Right ventricle myocardium superior (tissue), 1 donor: ENCODE data around the gene SERPINE1. TPM values are rescaled to one million over a fixed set of nuclear protein-coding genes. Genes with fewer than 3 reads are reported as not detected.

Experiments used
- ATAC-seq: fragments of 200-7000 bp; cut with Tn5 transposase; one replicate; pipeline ENCODE4 v1.9.1; 2020; ENCODE audit warnings: mild to moderate bottlenecking; ENCODE audit not compliant: poor library complexity
- DNase-seq: peaks from one replicate; pipeline ENCODE4 v3.0.0-alpha.2; 2020
- intact Hi-C: fragments of 100-400 bp; cut with DNase I; formaldehyde crosslinking; loops from one replicate; pipeline ENCODE4 v1.11.2; 2022
- microRNA-seq: library from miRNA; unstranded; fragments of <30 nt; microRNA quantifications from one replicate; pipeline ENCODE4 v1.2.0, GENCODE V29; 2020
- total RNA-seq: library from RNA; stranded (reverse); fragmentation: NEBNext Ultra II Directional; extraction: Animal tissue kit (Norgen Biotek cat#: 25700); gene quantifications from one replicate; pipeline ENCODE4 v1.2.1, GENCODE V29; 2021
- donor health status: DM: no; HTN: yes; CAD: no; lungs with severe emphysema.

The SERPINE1 gene
- total RNA-seq, 1 donor from 2014 or later, result 1.6 TPM

DNA sequence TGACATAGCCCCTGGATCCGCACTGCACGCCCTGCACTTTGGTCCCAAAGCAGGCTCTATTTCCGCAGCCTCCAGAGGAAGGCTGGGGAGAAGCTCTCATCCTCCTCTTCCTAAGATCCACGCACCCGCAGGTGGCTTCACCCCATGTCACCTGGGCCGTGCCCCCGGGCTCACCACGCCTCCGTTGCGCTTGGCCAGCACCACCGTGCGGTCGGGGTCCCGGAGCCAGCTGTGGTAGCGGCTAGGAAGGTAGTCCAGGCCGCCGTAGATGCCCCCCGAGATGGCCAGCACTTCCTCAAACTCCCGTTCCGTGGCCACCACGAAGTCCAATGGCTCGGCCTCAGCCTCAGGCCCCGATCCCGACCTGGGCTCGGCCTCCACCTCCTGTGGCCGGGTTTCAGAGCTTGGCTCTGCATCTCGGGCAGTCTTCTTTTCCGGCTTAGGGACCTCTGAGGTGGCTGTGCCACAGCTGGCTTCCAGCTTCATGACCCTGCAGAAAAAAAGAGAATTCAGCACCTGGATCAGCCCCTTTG lies 47.5 kb downstream of the SERPINE1 start:
- intact Hi-C loops, result no loop called here
- no peak for ATAC-seq

GRCh38 chr7:101175664-101176063 lies 48.8 kb downstream of the SERPINE1 start:
- no peak for DNase-seq
- intact Hi-C loops, result no loop called here
- ATAC-seq, result no peak

More for the DNA sequence above, 47.5 kb downstream of the SERPINE1 start:
- DNase-seq, result no peak

GRCh38 chr7:101177644-101178043 lies 50.7 kb downstream of the SERPINE1 start:
- DNase-seq (no peak), ATAC-seq (no peak)
- intact Hi-C loops, result no loop called here

- no peak for DNase-seq
- ATAC-seq, result no peak
- intact Hi-C loops, result no loop called here
These were observed 52.2 kb downstream of the SERPINE1 start for GRCh38 chr7:101179117-101179516.

GRCh38 chr7:101179713-101180112 lies 52.8 kb downstream of the SERPINE1 start:
- ATAC-seq, result no peak
- intact Hi-C loops, result no loop called here
- no peak for DNase-seq

DNA sequence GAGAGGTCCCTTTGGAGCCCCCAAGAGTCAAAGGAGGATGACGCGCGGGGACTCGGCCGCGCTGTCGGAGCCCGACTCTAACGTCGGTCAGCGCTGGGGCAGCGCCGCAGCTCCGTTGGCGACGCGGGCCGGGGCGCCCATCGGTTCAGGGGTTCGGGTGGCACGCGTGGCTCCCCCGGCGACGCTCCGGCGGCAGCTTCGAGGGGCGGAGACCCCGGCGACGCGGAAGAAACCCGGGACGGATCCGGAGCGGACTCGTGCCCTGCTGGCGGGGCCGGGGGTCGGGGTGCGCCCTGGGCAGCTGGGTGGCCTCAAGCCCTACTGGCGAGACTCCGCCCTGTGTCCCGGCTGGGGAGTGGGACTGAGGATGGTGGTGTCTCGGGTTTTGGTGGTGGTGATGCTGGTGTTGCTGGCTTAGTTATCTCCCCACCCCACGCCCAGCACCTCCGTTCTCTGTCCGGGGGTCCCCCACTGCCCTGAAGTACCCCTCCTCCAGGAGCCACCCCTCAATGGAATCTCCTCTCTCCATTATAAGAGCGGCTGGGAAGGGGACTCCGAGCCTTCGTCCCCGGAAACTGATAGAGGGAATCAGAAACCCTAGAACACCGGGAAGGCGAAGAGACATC lies 53.3 kb downstream of the SERPINE1 start, which contains the start of gene NAT16:
Gene NAT16, minus strand, starts transcription at position 164 of the 626 bp plus-strand sequence. CDS start 5,486 bp downstream, outside the sequence.
- intact Hi-C loops, result no loop called here
- ATAC-seq, result no peak

DNA sequence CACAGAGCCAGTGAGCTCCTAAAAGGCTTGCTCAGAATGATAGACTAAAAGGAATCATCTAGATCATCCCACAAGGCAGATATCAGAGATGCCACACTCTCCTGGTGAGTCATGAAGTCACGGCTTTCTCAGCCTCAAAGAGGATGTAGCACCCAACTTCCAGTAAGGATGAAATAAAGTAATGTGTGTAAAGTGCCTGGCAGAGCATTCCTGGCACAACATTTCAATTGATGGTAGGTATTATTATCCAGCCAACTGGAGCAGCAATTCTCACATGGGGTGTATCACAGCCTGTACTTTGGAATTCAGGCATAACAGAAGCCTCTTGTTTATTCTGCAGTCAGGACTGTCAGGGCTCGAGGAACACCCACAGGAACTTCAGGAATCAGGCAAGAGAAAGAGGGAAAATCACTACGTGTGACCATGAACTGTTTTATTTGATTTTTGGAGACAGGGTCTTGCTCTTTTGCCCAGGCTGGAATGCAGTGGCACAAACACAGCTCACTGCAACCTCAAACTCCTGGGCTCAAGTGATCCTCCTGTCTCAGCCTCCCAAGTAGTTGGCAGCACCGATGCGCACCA lies 58.4 kb downstream of the SERPINE1 start:
- ATAC-seq (no peak), DNase-seq (no peak)
- intact Hi-C loops, result no loop called here

More for the DNA sequence above, 53.3 kb downstream of the SERPINE1 start, which contains the start of gene NAT16:
- DNase-seq, result no peak

DNA sequence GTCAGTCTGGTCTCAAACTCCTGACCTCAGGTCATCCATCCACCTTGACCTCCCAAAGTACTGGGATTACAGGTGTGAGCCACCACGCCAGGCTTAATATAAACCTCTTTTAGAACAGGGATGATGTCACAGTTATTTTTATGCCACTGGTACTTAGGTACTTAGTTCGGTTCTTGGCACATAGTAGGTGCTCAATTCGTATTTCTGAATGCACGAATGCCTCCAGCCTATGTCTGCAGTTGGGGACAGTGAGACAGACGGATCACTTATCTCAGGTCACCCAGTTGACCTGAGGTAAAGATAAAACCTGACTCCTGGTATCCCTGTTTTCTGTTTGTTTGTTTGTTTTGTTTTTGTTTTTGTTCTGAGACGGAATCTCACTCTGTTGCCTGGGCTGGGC lies 59.3 kb downstream of the SERPINE1 start:
- intact Hi-C loops, result no loop called here
- DNase-seq (no peak), ATAC-seq (no peak)

GRCh38 chr7:101186844-101187428 lies 60.0 kb downstream of the SERPINE1 start:
- ATAC-seq (no peak), DNase-seq (no peak)
- intact Hi-C loops, result no loop called here

Small RNA genes within 50 kb of the gene (microRNA-seq; reads per million reads assigned to microRNA genes)
- not detected for gene MIR4653

Other genes starting within 250 kb of the SERPINE1 start
- gene UFSP1, start 237.4 kb upstream of the SERPINE1 start, total RNA-seq, result 2.2 TPM
- gene ACHE, start 231.2 kb upstream of the SERPINE1 start, total RNA-seq, result 0.65 TPM
- 0.30 TPM for gene MUC3A, start 177.6 kb upstream of the SERPINE1 start, total RNA-seq
- gene MUC12, start 157.5 kb upstream of the SERPINE1 start, total RNA-seq, result not detected
- not detected for gene MUC17, start 107.0 kb upstream of the SERPINE1 start, total RNA-seq
- 16.7 TPM for gene TRIM56, start 41.6 kb upstream of the SERPINE1 start, total RNA-seq
- 14.1 TPM for gene AP1S1, start 27.4 kb downstream of the SERPINE1 start, total RNA-seq
- not detected for gene VGF, start 38.5 kb downstream of the SERPINE1 start, total RNA-seq
- not detected for gene NAT16, start 53.2 kb downstream of the SERPINE1 start, total RNA-seq
- gene MOGAT3, start 73.9 kb downstream of the SERPINE1 start, total RNA-seq, result not detected
- gene PLOD3, start 90.5 kb downstream of the SERPINE1 start, total RNA-seq, result 39.0 TPM
- 58.2 TPM for gene ZNHIT1, start 91.1 kb downstream of the SERPINE1 start, total RNA-seq
- 2.2 TPM for gene CLDN15, start 110.7 kb downstream of the SERPINE1 start, total RNA-seq
- gene FIS1, start 118.0 kb downstream of the SERPINE1 start, total RNA-seq, result 336 TPM
- 28.5 TPM for gene IFT22, start 194.7 kb downstream of the SERPINE1 start, total RNA-seq
- gene COL26A1, start 235.8 kb downstream of the SERPINE1 start, total RNA-seq, result not detected